GM18873 (cell line): ENCODE results near the gene PXDC1.
"Not testable (repeated sequence)": the region's sequence is repeated elsewhere in the genome, so short reads cannot be mapped to it uniquely, and the experiment has no call there.

ENCODE experiments used
- ATAC-seq: cut with Tn5 transposase; IDR thresholded peaks from one replicate; pipeline ENCODE4 v1.9.1; 2021; ENCODE audit warnings: mild to moderate bottlenecking, moderate library complexity, moderate number of reproducible peaks; ENCODE audit not compliant: unreplicated experiment, low FRiP score

The PXDC1 gene

DNA sequence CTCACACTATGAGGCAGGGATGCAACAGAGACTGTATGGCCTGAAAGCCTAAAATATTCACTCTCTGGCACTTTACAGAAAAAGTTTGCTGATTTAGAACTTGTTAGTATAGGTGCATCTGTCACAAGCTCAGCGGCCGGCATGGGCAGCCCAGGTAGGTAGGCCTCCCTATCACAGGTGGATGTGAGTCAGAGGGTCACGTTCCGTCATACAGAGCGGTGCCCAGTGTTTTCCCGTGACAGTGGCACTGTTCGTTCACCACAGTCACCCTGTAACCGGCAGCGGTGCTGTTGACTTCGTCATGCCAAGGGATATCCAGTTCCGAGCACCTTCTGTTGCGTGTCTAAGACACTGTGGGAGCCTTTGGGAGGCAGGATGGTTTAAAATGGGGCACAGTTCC lies 32.9 kb upstream of the PXDC1 start:
- no peak for ATAC-seq

DNA sequence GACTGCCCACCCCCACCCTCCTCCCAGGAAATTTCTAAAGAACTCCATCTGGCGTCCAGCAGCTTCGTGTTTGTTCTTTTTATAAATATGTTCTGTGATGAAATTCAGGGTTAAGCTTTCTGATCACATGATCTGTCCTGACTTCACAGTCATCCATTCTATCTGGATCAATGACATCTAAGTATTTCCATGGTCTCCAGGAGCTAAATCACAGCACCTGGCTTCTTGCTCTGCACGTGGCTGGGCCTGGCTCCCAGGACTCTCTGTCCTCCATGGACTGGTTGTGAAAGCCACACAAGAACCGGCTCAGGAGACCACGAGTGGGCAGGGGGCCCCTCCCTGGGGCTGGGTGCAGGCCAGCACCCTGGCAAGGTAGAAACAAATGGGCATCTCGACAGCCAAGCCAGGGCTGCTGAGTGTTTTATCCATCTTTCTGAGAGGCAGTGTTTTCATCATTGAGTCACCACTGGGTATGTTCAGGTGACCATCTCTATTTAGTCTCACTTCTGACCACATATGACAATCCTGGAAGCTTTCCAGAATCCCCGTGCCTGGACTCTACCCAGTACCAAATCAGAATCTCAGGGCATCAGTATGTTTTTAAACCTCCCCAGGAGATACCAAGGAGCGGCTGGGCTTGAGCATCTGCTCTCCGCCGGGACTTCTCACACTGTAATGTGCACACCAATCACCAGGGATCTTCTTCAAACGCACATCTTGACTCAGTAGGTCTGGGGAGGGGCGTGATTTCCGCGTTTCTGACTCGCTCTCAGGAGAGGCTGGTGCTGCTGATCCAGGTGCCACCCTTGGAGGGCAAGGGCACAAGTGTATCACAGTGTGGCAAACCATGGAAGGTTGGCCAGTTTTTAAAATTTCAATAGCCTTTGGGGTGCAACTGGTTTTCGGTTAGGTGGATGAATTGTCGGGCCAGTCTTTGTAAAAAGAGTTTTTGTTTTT lies 31.6 kb upstream of the PXDC1 start:
- ATAC-seq = no peak

DNA sequence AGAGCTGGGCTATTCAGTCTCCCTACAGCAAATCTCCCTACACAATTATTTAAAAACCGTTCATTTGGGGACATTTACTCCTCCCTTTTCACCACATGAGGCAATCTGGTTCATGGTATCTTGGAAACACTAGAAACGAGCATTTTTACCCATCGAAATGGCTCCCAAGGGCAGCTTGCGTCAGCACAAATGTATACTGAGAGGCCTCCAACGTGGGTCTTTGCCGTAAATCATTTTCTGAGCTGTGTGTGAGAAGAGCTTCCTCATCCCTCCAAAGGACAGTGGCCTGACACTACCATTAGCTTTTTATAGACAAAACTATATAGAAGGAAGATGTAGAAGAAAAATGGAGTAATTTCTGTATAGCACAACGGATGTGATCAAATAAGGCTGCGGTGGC lies 30.0 kb upstream of the PXDC1 start:
- ATAC-seq = no peak

DNA sequence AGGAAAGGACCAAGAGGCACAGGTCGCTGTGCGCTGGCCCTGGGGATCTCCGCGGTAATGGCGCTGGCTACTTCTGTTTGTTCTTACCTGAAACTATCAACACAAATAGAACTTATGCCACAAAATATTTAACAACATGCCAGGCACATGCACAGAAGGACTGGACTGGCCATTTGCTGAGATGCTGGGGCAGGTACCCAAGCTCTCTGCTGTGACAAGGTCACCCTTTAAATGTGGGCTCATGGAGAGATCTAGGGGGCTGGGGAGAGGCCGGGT lies 28.0 kb upstream of the PXDC1 start:
- ATAC-seq = no peak

DNA sequence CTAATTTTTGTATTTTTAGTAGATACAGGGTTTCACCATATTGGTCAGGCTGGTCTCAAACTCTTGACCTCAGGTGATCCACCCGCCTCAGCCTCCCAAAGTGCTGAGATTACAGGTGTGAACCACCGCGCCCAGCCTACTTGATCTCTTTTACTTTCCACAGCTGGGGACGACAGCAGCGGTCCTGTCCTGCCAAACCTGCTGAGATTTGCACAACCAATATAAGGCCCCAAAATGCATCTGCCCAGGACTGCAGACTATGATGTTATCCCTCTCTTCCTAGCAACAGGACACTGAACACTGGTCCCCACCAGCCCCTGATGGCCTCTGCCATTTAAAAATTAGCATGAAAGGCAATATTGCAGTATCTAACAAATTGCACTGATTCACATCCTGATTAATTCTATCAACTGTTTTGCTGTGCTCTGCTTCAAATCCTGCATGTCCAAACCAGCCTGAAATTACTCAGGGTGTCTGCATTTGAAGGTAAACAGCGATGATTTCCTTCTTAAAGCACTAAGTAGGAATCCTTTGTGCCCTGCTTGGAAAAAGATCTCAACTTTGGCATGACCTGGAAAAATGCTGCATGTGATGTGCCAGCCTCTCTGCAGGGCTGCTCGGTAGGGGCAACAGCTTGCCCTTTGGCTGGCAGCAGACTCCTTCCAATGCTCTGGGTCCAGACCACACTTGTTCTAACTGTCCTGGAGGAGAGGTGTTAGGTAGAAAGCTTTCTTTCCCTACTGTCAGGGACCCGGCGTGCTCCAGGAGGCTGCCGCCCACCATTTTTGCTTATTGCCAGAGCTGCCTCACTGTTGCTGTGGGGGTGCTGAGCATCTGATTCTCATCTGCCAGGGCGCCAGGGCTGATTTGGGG lies 27.4 kb upstream of the PXDC1 start:
- no peak for ATAC-seq

DNA sequence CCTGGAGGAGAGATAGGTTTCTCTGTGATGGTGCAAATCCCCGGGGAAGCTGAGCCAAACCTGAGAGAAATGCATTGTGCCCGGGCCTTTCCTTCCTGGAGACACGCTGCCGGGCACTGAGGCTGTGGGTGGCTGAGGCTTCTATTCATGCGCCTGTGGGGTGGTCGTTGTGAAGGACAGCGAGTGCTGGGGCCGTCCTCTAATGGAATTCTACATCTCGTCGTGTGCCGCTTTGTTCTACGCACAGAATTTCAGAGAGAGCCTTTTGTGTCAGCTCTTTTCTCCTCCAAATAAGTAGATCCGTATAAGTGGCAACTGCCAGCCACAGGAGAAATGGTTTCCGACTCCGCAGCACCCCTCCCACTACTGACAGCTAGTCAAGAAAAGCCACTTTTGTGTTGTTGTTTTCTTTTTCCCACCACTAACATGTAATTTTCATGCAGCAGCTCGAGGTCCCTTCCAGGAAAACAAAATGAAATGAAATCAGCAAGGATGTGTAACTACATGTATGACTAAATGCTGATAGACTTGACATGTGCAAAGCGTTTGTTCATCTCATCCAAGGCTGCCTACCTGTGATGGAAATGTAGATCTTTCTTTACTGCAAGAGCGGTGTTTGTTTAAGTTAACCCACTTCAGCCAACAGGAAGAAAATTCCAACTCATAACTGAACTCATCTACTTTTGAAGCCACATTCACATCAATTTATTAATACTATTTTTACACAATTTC lies 26.4 kb upstream of the PXDC1 start:
- no peak for ATAC-seq

DNA sequence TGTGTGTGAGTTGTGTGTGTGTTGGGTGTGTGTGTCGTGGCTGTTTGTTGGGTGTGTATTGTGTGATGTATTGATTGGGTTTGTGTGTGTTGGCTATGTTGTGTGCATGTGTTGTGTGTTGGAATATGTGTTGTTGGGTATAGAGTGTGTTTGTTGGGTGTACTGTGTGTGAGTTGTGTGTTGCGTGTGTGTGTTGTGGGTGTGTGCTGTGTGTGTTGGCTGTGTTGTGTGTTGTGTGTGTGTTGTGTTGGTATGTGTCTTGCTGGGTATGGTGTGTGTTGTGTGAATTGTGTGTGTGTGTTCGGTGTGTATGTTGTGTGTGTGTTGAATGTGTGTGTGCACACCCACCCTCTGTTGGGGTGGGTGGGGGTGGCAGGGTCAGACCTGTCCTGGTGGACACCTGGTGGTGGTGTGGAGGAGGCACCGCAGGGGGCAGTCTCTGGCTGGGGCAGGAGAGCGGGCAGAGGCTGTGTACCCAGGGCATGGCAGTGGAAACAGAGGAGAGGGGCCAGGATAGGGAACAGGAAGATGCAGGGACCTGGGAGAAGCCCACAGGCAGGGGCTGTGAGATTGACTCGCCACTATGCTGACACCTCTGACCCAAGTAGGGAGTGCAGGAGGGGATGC lies 25.5 kb upstream of the PXDC1 start:
- no peak for ATAC-seq

DNA sequence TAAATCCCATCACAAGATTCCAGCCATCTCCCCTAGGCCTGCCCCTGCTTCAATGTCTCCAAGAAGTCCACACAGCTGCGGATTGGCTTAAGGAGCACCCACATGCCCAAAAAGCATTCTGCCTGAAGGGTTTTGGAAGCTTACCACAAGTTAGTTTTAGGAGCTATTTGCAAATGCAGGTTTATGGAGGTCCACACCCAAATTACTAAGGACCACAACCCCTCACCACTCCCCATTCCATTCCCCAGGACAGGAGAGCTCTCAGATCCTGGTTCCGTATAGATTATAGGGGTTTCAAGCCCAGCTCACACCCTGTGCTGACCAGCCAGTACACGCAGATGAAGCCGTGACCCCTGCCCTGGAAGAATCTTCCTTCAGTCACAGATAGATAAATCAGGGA lies 24.3 kb upstream of the PXDC1 start:
- ATAC-seq = no peak

DNA sequence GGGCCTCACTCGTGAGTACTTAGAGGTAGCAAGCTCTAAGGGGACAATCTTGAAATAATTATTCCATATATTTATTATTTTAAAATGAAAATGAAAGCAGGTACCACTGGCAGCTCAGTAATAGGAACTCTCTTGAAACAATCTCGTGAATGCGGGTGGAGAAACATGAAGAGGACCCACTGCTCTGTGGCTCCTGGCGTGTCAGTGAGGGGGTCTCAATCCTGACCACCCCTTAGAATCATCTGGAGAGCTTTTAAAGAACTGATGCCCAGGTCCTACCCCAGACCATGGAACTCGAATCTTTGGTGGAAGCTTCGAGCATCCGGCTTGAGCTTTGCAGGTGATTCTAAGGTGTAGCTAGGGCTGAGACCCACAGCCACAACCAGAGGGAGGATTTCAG lies 23.9 kb upstream of the PXDC1 start:
- ATAC-seq = no peak

DNA sequence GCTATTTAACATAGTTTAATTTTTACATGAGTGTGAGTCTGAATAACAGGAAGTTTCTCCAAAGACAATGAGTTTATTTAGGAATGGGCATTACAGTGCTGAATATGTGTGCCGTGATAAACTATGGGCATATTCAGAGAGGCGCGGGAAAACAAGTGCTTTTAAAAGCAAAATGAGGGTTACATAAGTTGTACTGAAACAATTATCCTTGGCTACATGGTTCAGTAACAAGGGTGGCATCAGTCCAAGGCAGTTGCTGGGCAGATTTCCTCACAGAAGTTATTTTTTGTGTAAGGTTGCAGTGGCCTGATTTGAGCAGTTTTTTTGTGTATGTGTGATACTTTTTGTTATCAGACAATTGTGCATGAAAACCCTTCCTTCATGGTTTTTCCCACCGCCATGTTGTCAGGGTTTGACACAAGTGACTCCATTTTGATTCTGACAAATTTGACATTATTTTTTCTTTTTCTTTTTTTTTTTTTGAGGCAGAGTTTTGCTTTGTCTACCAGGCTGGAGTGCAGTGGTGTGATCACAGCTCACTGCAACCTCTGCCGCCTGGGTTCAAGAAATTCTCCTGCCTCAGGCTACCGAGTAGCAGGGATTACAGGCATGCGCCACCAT lies 22.3 kb upstream of the PXDC1 start:
- no peak for ATAC-seq

DNA sequence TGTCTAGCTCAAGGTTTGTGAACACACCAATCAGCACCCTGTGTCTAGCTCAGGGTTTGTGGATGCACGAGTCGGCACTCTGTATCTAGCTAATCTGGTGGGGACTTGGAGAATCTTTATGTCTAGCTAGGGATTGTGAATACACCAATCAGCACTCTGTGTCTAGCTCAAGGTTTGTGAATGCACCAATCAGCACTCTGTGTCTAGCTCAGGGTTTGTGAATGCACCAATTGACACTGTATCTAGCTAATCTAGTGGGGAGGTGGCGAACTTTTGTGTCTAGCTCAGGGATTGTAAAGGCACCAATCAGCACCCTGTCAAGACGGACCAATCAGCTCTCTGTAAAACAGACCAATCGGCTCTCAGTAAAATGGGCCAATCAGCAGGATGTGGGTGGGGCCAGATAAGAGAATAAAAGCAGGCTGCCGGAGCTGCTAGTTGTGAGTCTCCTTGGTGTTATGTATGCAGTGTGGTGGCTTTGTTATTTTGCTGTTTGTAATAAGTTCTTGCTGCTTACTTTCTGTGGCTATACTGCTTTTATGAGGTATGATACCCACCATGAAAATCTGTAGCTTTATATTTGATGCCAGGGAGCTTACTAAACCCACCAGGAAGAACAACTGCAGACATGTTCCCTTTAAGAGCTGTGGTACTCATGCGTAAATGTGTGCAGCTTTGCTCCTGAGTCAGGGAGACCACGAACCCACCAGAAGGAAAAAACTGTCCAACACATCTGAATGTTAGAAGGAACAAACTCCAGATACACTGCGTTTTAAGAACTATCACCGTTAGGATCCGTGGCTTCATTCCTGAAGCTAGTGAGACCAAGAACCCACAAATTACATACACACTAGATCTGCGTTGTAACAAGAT lies 20.9 kb upstream of the PXDC1 start:
- ATAC-seq = not testable (repeated sequence)

DNA sequence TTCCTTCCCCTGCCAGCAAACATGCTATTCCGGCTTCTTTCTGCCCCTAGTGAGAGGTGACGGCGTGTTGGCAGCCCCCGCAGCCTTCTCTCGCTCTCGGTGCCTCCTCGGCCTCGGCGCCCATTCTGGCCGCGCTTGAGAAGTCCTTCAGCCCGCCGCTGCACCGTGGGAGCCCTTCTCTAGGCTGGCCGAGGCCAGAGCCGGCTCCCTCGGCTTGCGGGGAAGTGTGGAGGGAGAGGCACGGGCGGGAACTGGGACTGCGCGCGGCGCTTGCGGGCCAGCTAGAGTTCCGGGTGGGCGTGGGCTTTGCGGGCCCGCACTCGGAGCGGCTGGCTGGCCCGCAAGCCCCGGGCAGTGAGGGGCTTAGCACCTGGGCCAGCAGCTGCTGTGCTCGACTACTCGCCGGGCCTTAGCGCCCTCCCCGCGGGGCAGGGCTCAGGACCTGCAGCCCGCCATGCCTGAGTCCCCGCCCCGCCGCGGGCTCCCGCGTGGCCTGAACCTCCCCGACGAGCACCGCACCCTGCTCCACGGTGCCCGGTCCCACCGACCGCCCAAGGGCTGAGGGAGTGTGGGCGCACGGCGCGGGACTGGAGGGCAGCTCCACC lies 20.0 kb upstream of the PXDC1 start:
- ATAC-seq = no peak

DNA sequence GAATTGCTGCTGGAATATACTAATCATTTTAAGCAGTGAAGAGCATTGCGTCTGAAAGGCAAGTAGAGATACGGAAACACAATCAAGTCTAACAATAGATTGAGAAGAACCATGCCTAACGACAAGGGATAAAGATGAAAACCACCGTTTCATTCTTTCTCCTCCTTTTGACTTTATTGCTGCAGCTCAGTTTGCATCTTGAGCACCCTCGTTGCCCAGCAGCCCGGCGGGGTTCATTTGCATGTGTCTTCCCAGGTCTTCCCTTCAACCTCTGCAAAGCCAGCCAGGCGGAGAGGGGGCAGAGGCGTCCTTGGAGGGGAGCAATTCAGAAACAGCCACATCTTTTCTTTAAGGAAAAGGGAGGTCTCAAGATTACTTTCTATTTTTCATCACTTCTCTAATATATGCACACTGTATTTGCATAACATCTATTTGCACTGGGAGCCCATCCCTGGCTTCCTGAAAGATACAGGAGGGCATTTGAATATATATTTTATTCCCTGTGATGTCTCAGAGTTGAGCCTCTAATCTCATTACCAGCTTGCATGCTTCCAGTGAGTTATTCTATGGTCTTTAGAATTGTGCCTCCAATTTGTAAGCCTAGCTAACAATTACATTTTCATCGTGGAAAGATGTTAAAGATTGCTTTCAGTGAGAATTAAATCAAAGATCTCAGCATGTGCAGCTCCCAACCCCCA lies 18.7 kb upstream of the PXDC1 start:
- ATAC-seq = no peak

DNA sequence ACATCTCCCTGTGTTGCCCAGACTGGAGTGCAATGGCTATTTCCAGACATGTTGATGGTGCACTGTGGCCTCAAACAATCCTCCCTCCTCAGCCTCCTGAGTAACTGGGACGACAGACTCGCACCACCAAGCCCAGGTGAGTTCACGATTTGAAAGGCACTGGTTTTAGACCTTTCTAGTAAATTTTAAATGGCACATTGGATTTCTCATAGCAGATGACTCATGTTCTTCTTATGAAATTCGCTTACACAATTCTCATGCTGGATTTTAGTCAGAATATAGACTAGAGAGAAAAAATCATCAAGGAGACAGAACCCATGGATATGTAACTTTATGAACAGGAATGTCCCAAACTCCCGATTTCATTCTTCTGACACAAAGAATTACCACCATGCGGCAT lies 18.1 kb upstream of the PXDC1 start:
- no peak for ATAC-seq

DNA sequence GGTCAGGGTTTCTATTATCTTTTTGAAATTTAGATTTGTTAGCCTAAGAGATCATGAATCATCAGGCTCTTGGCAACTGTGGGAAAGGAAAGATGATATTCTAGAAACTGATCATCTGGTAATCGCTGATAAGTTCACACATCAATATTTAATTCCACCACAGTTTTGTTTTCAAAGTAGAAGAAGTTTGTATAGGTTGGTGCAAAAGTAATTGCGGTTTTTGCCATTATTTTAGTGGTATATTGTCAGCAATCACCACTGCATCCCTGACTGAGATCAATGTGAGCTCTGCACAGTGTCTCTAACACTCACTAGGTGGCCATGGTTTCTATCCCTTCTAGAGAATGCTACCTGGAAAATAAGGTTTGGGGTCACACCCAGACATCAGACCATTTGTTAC lies 17.0 kb upstream of the PXDC1 start:
- no peak for ATAC-seq

DNA sequence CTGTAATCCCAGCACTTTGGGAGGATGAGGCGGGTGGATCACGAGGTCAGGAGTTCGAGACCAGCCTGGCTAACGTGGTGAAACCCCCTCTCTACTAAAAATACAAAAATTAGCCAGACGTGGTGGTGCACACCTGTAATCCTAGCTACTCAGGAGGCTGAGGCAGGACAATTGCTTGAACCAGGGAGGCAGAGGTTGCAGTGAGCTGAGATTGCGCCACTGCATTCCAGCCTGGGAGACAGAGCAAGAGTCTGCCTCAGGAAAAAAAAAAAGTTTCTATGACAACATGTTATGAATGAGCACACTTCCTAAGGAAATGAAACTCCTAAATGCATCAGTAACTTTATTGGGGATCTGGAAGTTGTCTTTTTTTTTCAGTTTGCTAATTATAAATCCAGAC lies 16.0 kb upstream of the PXDC1 start:
- ATAC-seq = not testable (repeated sequence)

DNA sequence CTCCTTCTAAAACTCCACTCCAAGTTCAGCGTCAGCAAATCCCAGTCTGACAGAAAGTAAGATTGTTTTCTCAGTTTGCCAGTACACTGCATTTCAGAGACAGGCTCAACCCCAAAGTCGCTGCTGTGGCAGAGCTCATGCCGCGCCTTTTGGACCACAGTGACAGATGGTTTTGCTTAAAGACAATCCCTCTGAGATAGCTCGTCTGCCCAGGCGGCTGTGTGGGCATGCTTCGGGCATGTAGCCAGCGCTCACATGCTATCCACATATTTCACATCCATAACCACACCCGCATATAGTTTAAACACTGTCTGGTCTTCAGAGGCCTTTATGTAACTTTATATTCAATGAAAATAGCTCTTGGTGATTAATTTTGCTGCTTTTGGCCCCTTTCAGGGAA lies 14.7 kb upstream of the PXDC1 start:
- ATAC-seq = no peak

DNA sequence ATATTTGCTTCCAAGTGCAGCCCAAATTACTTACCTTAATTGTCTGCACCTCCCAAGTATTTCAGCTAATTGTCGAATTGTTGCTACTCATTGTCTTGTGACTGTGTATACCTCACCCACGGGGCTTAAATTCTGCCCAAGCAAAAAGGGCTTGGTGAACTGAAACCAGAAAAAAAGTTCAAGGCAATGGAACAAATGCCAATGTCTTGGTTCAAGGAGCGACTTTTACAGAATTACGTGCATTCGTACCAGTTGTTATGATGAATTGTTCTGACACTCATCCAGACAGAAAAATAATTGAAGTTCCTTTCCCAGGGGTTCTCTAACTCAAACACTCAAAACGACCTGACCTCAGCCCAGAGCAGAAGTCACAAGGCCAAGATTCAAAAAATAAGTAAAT lies 13.9 kb upstream of the PXDC1 start:
- ATAC-seq = no peak
